Panc1 (cell line): ENCODE data around the gene VWA3B.

Source experiments
- POLR2AphosphoS5 ChIP-seq: IDR thresholded peaks from 2 replicates; pipeline ENCODE4 v1.6.1; 2012; ENCODE audit warnings: mild to moderate bottlenecking, low read depth, low read length, moderate library complexity
- SIN3A ChIP-seq: IDR thresholded peaks from 2 replicates; pipeline ENCODE4 v1.6.1; 2012; ENCODE audit warnings: low read depth, mild to moderate bottlenecking, low read length, moderate library complexity, borderline replicate concordance; ENCODE audit not compliant: insufficient read depth
- TCF7L2 ChIP-seq: IDR thresholded peaks from 2 replicates; pipeline ENCODE4 v1.6.1; 2011; ENCODE audit warnings: mild to moderate bottlenecking, low read depth, low read length, inconsistent platforms
- TF ChIP-seq, protein P1 (sequence below): fragments of 450-650 bp; IDR thresholded peaks from 2 replicates; pipeline ENCODE4 v1.5.1; 2017; ENCODE audit warnings: mild to moderate bottlenecking
- TF ChIP-seq, protein P2 (sequence below), 2 experiments: IDR thresholded peaks; 2 replicates each; pipeline ENCODE4 v1.6.1; 2011 to 2012; ENCODE audit warnings: low read depth in 2 of 2, control low read depth in 1 of 2, low read length in 1 of 2, mild to moderate bottlenecking in 1 of 2, moderate library complexity in 1 of 2; ENCODE audit not compliant: insufficient read depth in 1 of 2

DNA sequence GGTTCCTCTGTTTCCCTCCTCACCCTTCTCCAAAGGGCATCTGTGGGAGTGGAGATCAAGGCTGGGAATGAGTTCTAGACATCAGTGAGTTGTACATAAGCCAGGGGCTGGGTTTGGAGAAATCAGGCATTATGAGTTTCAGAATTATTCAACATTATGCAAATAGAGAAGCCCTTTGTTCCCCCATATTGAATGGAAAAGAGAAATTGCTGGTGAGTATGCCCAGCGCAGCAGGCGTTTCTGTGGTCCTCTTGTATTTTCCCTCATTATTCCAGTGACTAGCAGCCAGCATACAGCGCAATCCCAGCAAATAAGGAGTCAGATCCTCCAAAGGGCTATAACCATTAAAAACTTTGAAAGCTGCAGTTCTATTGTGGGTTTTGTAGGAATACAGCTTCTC lies 94.4 kb downstream of the VWA3B start:
- TF ChIP-seq SIN3A (no peak), POLR2AphosphoS5 (no peak), TCF7L2 (no peak)
- TF ChIP-seq, protein P1, sequence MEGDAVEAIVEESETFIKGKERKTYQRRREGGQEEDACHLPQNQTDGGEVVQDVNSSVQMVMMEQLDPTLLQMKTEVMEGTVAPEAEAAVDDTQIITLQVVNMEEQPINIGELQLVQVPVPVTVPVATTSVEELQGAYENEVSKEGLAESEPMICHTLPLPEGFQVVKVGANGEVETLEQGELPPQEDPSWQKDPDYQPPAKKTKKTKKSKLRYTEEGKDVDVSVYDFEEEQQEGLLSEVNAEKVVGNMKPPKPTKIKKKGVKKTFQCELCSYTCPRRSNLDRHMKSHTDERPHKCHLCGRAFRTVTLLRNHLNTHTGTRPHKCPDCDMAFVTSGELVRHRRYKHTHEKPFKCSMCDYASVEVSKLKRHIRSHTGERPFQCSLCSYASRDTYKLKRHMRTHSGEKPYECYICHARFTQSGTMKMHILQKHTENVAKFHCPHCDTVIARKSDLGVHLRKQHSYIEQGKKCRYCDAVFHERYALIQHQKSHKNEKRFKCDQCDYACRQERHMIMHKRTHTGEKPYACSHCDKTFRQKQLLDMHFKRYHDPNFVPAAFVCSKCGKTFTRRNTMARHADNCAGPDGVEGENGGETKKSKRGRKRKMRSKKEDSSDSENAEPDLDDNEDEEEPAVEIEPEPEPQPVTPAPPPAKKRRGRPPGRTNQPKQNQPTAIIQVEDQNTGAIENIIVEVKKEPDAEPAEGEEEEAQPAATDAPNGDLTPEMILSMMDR, result no peak
- TF ChIP-seq, protein P2, sequence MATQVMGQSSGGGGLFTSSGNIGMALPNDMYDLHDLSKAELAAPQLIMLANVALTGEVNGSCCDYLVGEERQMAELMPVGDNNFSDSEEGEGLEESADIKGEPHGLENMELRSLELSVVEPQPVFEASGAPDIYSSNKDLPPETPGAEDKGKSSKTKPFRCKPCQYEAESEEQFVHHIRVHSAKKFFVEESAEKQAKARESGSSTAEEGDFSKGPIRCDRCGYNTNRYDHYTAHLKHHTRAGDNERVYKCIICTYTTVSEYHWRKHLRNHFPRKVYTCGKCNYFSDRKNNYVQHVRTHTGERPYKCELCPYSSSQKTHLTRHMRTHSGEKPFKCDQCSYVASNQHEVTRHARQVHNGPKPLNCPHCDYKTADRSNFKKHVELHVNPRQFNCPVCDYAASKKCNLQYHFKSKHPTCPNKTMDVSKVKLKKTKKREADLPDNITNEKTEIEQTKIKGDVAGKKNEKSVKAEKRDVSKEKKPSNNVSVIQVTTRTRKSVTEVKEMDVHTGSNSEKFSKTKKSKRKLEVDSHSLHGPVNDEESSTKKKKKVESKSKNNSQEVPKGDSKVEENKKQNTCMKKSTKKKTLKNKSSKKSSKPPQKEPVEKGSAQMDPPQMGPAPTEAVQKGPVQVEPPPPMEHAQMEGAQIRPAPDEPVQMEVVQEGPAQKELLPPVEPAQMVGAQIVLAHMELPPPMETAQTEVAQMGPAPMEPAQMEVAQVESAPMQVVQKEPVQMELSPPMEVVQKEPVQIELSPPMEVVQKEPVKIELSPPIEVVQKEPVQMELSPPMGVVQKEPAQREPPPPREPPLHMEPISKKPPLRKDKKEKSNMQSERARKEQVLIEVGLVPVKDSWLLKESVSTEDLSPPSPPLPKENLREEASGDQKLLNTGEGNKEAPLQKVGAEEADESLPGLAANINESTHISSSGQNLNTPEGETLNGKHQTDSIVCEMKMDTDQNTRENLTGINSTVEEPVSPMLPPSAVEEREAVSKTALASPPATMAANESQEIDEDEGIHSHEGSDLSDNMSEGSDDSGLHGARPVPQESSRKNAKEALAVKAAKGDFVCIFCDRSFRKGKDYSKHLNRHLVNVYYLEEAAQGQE (IDR thresholded peaks at IDR 0.05; ENCODE audit: insufficient read depth in 1 of 2, low read depth in 2 of 2, low read length in 1 of 2), result no peak
